C4-2B (cell line): ENCODE results near the gene TMEM221.

Experiments
- H3K27ac ChIP-seq: fragments of 450-650 bp; 2 replicates; pipeline ENCODE4 v1.5.1; 2017
- CTCF ChIP-seq: fragments of 450-650 bp; conservative IDR thresholded peaks from 2 replicates; pipeline ENCODE4 v1.5.1; 2017; ENCODE audit warnings: mild to moderate bottlenecking
- ZFX ChIP-seq: fragments of 450-650 bp; IDR thresholded peaks from 2 replicates; pipeline ENCODE4 v1.6.1; 2017

TMEM221 gene

GRCh38 chr19:17448131-17448967 is at the start of gene TMEM221:
Gene TMEM221, minus strand, starts transcription at chr19:17448668. Its CDS starts 206 bp downstream, at chr19:17448462.
- TF ChIP-seq CTCF, result peak; percentile 37
- no peak for TF ChIP-seq ZFX
- H3K27ac ChIP-seq, result no peak within 1 kb of the TSS

GRCh38 chr19:17497149-17497798 is 48.8 kb upstream of the TMEM221 start:
- no peak overlapping the region for H3K27ac ChIP-seq

GRCh38 chr19:17496337-17496997 is 48.0 kb upstream of the TMEM221 start:
- no peak overlapping the region for H3K27ac ChIP-seq
- no peak for TF ChIP-seq ZFX
- TF ChIP-seq CTCF, result peak; percentile 99

More at GRCh38 chr19:17497149-17497798, 48.8 kb upstream of the TMEM221 start:
- TF ChIP-seq CTCF (no peak), ZFX (no peak)

GRCh38 chr19:17495639-17496296 is 47.3 kb upstream of the TMEM221 start:
- no peak overlapping the region for H3K27ac ChIP-seq
- TF ChIP-seq CTCF (no peak), ZFX (no peak)

GRCh38 chr19:17491287-17491686 is 42.8 kb upstream of the TMEM221 start:
- TF ChIP-seq ZFX (no peak), CTCF (no peak)
- no peak overlapping the region for H3K27ac ChIP-seq

- no peak overlapping the region for H3K27ac ChIP-seq
- TF ChIP-seq CTCF (no peak), ZFX (no peak)
Observed at GRCh38 chr19:17490411-17490810, 41.9 kb upstream of the TMEM221 start.
